ENCODE data around the gene SLC30A7.
"Not testable (repeated sequence)": the region's sequence is repeated elsewhere in the genome, so short reads cannot be mapped to it uniquely, and the experiment has no call there.

- not testable (repeated sequence) for TF ChIP-seq POLR2A (IDR thresholded peaks at IDR 0.05)
- TF ChIP-seq, protein P1, sequence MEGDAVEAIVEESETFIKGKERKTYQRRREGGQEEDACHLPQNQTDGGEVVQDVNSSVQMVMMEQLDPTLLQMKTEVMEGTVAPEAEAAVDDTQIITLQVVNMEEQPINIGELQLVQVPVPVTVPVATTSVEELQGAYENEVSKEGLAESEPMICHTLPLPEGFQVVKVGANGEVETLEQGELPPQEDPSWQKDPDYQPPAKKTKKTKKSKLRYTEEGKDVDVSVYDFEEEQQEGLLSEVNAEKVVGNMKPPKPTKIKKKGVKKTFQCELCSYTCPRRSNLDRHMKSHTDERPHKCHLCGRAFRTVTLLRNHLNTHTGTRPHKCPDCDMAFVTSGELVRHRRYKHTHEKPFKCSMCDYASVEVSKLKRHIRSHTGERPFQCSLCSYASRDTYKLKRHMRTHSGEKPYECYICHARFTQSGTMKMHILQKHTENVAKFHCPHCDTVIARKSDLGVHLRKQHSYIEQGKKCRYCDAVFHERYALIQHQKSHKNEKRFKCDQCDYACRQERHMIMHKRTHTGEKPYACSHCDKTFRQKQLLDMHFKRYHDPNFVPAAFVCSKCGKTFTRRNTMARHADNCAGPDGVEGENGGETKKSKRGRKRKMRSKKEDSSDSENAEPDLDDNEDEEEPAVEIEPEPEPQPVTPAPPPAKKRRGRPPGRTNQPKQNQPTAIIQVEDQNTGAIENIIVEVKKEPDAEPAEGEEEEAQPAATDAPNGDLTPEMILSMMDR (IDR thresholded peaks at IDR 0.05), result not testable (repeated sequence)
Measured at GRCh38 chr1:100949515-100950158, 53.7 kb downstream of the SLC30A7 start.

Measured in right lobe of liver (tissue), 4 donors.